HCT116 (cell line): ENCODE data around the gene FLNA. TPM values are rescaled to one million over a fixed set of nuclear protein-coding genes. Genes with fewer than 3 reads are reported as not detected.

ENCODE experiments used
- ATAC-seq: fragments of 200-7000 bp; cut with Tn5 transposase; 2 replicates; pipeline ENCODE4 v1.9.1; 2020; ENCODE audit warnings: mild to moderate bottlenecking, moderate library complexity
- BruUV-seq: library from RNA; stranded (reverse); fragments of 400-500 nt; replicated peaks from 2 replicates; lab custom pipeline; 2021; lab: Mats Ljungman, UMichigan
- CTCF ChIA-PET: fragments of 300-600 bp; sonication (Branson Sonifier 250); formaldehyde crosslinking; loops from one replicate; lab custom pipeline; 2021; ENCODE audit warnings: antibody characterized with exemption; lab: Charles Lee
- POLR2A ChIA-PET: fragments of 300-600, 350-600 bp; sonication (Branson Sonifier 250); formaldehyde crosslinking; loops from one replicate; lab custom pipeline; 2021; ENCODE audit warnings: antibody characterized with exemption; lab: Charles Lee
- RAD21 ChIA-PET, 2 experiments: fragments of 300-600 bp; sonication (Branson Sonifier 250); formaldehyde crosslinking; loops; one replicate each; lab custom pipeline; 2023; ENCODE audit warnings: low total read pairs in 2 of 2; ENCODE audit not compliant: uncharacterized antibody in 2 of 2, unreplicated experiment in 2 of 2, low non-redundant PET in 1 of 2; lab: Charles Lee
- DNase-seq: peaks from one replicate; pipeline ENCODE4 v3.0.0-alpha.2; 2010; ENCODE audit warnings: low read depth, low spot score
- H2AFZ ChIP-seq: fragments of 200-600 bp; shearing (Covaris generic), sonication (generic); 2 replicates; pipeline ENCODE4 v1.6.1; 2017; ENCODE audit warnings: low read depth, mixed run types, mixed read lengths, antibody characterized with exemption, low read length; ENCODE audit not compliant: poor library complexity, severe bottlenecking
- H3K27ac ChIP-seq: 2 replicates; pipeline ENCODE4 v1.5.1; 2012; ENCODE audit warnings: low read depth, low read length
- H3K27me3 ChIP-seq: fragments of 200-600 bp; sonication (generic); 2 replicates; pipeline ENCODE4 v1.6.1; 2016; ENCODE audit warnings: mixed run types, low read length, mixed read lengths; ENCODE audit not compliant: insufficient read depth
- H3K36me3 ChIP-seq, 2 experiments: fragments of 200-500 bp in 1 of 2; fragments of 200-600 bp in 1 of 2; sonication (Bioruptor generic) in 1 of 2; sonication (generic) in 1 of 2; 2 replicates each; pipeline versions ENCODE4 v1.5.1 to v1.6.1; 2014 to 2016; ENCODE audit warnings: low read length in 2 of 2, inconsistent platforms in 1 of 2, mixed read lengths in 1 of 2, mixed run types in 1 of 2; ENCODE audit not compliant: insufficient read depth in 2 of 2, control insufficient read depth in 1 of 2
- H3K4me1 ChIP-seq, 2 experiments: fragments of 200-600 bp in 1 of 2; sonication (generic) in 1 of 2; 2 replicates each; pipeline versions ENCODE4 v1.5.1 to v1.6.1; 2012 to 2017; ENCODE audit warnings: low read length in 2 of 2, inconsistent platforms in 1 of 2, mild to moderate bottlenecking in 1 of 2, mixed read lengths in 1 of 2, mixed run types in 1 of 2, moderate library complexity in 1 of 2; ENCODE audit not compliant: insufficient read depth in 2 of 2, control insufficient read depth in 1 of 2
- H3K4me2 ChIP-seq: fragments of 200-600 bp; sonication (generic); 2 replicates; pipeline ENCODE4 v1.6.1; 2017; ENCODE audit warnings: mixed run types, low read length, mixed read lengths
- H3K4me3 ChIP-seq, 2 experiments: fragments of 200-600 bp in 1 of 2; sonication (generic) in 1 of 2; replicated peaks in 1 of 2; 2 replicates each; pipeline ENCODE4 v1.5.1; 2011 to 2016; ENCODE audit warnings: low read length in 2 of 2, control low read depth in 1 of 2, low read depth in 1 of 2, mild to moderate bottlenecking in 1 of 2, mixed read lengths in 1 of 2, mixed run types in 1 of 2
- H3K79me2 ChIP-seq: fragments of 200-600 bp; sonication (generic); 2 replicates; pipeline ENCODE4 v1.6.1; 2017; ENCODE audit warnings: mild to moderate bottlenecking, mixed run types, low read length, moderate library complexity, mixed read lengths; ENCODE audit not compliant: insufficient read depth
- H3K9ac ChIP-seq: fragments of 200-600 bp; sonication (generic); 2 replicates; pipeline ENCODE4 v1.6.1; 2016; ENCODE audit warnings: low read length, mixed read lengths
- H3K9me2 ChIP-seq: fragments of 200-600 bp; sonication (generic), shearing (Covaris generic); 2 replicates; pipeline ENCODE4 v1.6.1; 2017; ENCODE audit warnings: mixed run types, mild to moderate bottlenecking, moderate library complexity; ENCODE audit not compliant: insufficient read depth
- H3K9me3 ChIP-seq, 2 experiments: fragments of 200-500 bp in 1 of 2; fragments of 200-600 bp in 1 of 2; sonication (Bioruptor generic) in 1 of 2; sonication (generic) in 1 of 2; 2 replicates each; pipeline ENCODE4 v1.6.1; 2014 to 2017; ENCODE audit warnings: low read length in 2 of 2, mixed read lengths in 2 of 2, inconsistent platforms in 1 of 2, low read depth in 1 of 2, mild to moderate bottlenecking in 1 of 2, mixed run types in 1 of 2, moderate library complexity in 1 of 2; ENCODE audit not compliant: control insufficient read depth in 1 of 2, insufficient read depth in 1 of 2
- H4K20me1 ChIP-seq: fragments of 200-600 bp; sonication (generic), shearing (Covaris generic); 2 replicates; pipeline ENCODE4 v1.6.1; 2017; ENCODE audit warnings: mixed run types, mild to moderate bottlenecking, moderate library complexity; ENCODE audit not compliant: insufficient read depth
- CBX3 ChIP-seq: IDR thresholded peaks from 2 replicates; pipeline ENCODE4 v1.6.1; 2012; ENCODE audit warnings: low read depth
- CTCF ChIP-seq, 3 experiments: fragments of 200-600 bp in 1 of 3; sonication (generic) in 1 of 3; IDR thresholded peaks in 2 of 3; conservative IDR thresholded peaks in 1 of 3; 2 replicates each; pipeline ENCODE4 v1.5.1; 2012 to 2017; ENCODE audit warnings: low read depth in 2 of 3, low read length in 2 of 3, antibody characterized with exemption in 1 of 3, borderline replicate concordance in 1 of 3, control low read depth in 1 of 3, mild to moderate bottlenecking in 1 of 3, mixed read lengths in 1 of 3, mixed run types in 1 of 3, moderate library complexity in 1 of 3; ENCODE audit not compliant: insufficient read depth in 1 of 3
- ELF1 ChIP-seq: IDR thresholded peaks from 2 replicates; pipeline ENCODE4 v1.6.1; 2012; ENCODE audit warnings: low read depth, borderline replicate concordance
- EZH2phosphoT487 ChIP-seq: fragments of 200-600 bp; IDR thresholded peaks from 2 replicates; pipeline ENCODE4 v1.6.1; 2018; ENCODE audit warnings: antibody characterized with exemption, borderline replicate concordance
- JUND ChIP-seq: IDR thresholded peaks from 2 replicates; pipeline ENCODE4 v1.6.1; 2012
- MAX ChIP-seq: IDR thresholded peaks from 2 replicates; pipeline ENCODE4 v1.6.1; 2012
- POLR2A ChIP-seq: IDR thresholded peaks from 2 replicates; pipeline ENCODE4 v1.7.0; 2011; ENCODE audit warnings: borderline replicate concordance; ENCODE audit not compliant: insufficient read depth, insufficient read length; ENCODE audit errors: extremely low read depth
- POLR2AphosphoS5 ChIP-seq: IDR thresholded peaks from 2 replicates; pipeline ENCODE4 v1.6.1; 2011; ENCODE audit warnings: mild to moderate bottlenecking, low read depth, low read length, moderate library complexity
- RAD21 ChIP-seq: IDR thresholded peaks from 2 replicates; pipeline ENCODE4 v1.6.1; 2012; ENCODE audit warnings: low read depth, mild to moderate bottlenecking
- SP1 ChIP-seq: IDR thresholded peaks from 2 replicates; pipeline ENCODE4 v1.6.1; 2012; ENCODE audit warnings: low read depth
- SRF ChIP-seq: IDR thresholded peaks from 2 replicates; pipeline ENCODE4 v1.6.1; 2012; ENCODE audit warnings: low read depth
- ZFX ChIP-seq: fragments of 450-650 bp; IDR thresholded peaks from 2 replicates; pipeline ENCODE4 v1.6.1; 2017
- intact Hi-C: fragments of 100-400 bp; cut with micrococcal nuclease; formaldehyde crosslinking; loops from 2 replicates; pipeline ENCODE4 v1.10.0; 2022
- total RNA-seq: library from RNA; stranded (reverse); gene quantifications from one replicate; pipeline ENCODE4 v1.2.1, GENCODE V29; 2021; ENCODE audit not compliant: unreplicated experiment
- TF ChIP-seq, protein P1 (sequence below): IDR thresholded peaks from 2 replicates; pipeline ENCODE4 v1.6.1; 2012; ENCODE audit warnings: low read depth
- TF ChIP-seq, protein P2 (sequence below): IDR thresholded peaks from 2 replicates; pipeline ENCODE4 v1.6.1; 2012

Gene FLNA
- total RNA-seq, 1 experiment from 2014 or later, result 546 TPM

DNA sequence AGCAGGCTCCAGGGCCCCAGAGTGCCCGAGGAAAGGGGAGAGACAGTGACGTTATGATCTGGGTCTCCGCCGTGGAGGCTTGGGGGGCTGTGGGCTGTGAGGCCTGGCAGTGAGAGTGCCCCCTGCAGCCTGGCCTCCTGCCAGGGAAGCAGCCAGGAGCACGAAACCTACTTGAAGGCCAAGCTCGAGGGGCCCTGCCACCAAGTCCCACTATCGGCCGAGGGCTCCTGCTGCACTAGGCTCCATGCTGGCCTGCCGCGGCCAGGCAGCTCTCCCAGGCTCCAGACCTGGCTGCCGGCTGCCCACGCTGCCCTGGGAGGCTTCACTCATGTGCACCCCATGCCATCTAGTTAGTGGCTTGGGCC, 18.7 kb downstream of the FLNA start:
- ChIA-PET RAD21 (no interaction called here), CTCF (no interaction called here), POLR2A (no interaction called here)
- Histone ChIP-seq H3K4me2 (no peak overlapping the region), H3K9me2 (no peaks in the 10 kb centered on the region), H3K36me3 (peaks cover 8 to 9% of the 10 kb centered on the region in 2 experiments; a peak in 2 of 4 replicates), H3K9me3 (no peaks in the 10 kb centered on the region), H2AFZ (no peak overlapping the region), H3K9ac (no peak overlapping the region), H4K20me1 (no peaks in the 10 kb centered on the region), H3K4me3 (no peak overlapping the region), H3K4me1 (no peaks in the 10 kb centered on the region), H3K27ac (no peak overlapping the region), H3K79me2 (no peaks in the 10 kb centered on the region; the same call in 1 of the 2 replicates), H3K27me3 (no peaks in the 10 kb centered on the region)
- no peak for TF ChIP-seq CTCF (IDR thresholded peaks at IDR 0.05 in 2 of 3, conservative IDR thresholded peaks at IDR 0.05 in 1 of 3; ENCODE audit: borderline replicate concordance in 1 of 3, insufficient read depth in 1 of 3, low read depth in 2 of 3, low read length in 2 of 3)
- TF ChIP-seq, protein P1, sequence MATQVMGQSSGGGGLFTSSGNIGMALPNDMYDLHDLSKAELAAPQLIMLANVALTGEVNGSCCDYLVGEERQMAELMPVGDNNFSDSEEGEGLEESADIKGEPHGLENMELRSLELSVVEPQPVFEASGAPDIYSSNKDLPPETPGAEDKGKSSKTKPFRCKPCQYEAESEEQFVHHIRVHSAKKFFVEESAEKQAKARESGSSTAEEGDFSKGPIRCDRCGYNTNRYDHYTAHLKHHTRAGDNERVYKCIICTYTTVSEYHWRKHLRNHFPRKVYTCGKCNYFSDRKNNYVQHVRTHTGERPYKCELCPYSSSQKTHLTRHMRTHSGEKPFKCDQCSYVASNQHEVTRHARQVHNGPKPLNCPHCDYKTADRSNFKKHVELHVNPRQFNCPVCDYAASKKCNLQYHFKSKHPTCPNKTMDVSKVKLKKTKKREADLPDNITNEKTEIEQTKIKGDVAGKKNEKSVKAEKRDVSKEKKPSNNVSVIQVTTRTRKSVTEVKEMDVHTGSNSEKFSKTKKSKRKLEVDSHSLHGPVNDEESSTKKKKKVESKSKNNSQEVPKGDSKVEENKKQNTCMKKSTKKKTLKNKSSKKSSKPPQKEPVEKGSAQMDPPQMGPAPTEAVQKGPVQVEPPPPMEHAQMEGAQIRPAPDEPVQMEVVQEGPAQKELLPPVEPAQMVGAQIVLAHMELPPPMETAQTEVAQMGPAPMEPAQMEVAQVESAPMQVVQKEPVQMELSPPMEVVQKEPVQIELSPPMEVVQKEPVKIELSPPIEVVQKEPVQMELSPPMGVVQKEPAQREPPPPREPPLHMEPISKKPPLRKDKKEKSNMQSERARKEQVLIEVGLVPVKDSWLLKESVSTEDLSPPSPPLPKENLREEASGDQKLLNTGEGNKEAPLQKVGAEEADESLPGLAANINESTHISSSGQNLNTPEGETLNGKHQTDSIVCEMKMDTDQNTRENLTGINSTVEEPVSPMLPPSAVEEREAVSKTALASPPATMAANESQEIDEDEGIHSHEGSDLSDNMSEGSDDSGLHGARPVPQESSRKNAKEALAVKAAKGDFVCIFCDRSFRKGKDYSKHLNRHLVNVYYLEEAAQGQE, result no peak
- TF ChIP-seq ZFX, result no peak
- TF ChIP-seq CBX3, result no peak
- TF ChIP-seq RAD21, result no peak
- TF ChIP-seq MAX, result no peak
- no peak for TF ChIP-seq EZH2phosphoT487
- TF ChIP-seq, protein P2, sequence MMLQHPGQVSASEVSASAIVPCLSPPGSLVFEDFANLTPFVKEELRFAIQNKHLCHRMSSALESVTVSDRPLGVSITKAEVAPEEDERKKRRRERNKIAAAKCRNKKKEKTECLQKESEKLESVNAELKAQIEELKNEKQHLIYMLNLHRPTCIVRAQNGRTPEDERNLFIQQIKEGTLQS, result no peak
- no peak for TF ChIP-seq SRF
- no peak for TF ChIP-seq SP1
- no peak for TF ChIP-seq POLR2AphosphoS5
- TF ChIP-seq POLR2A, result no peak
- TF ChIP-seq JUND, result no peak
- TF ChIP-seq ELF1, result no peak
- intact Hi-C loops, result no loop called here
- no peak for ATAC-seq
- no peak for DNase-seq
- no TSS peak for BruUV-seq
